Thyroid gland (tissue), 4 donors: ENCODE measurements around the gene OPTN. TPM values are rescaled to one million over a fixed set of nuclear protein-coding genes. Genes with fewer than 3 reads are reported as not detected.

Experiments used
- DNase-seq, 2 donors: peaks; one replicate each; pipeline ENCODE4 v3.0.0-alpha.2; 2019
- H3K27ac ChIP-seq, 3 donors: fragments of 200-600 bp; sonication (generic); 1 replicate in 2 of 3; 2 replicates in 1 of 3; pipeline ENCODE4 v1.5.1; 2016 to 2019; ENCODE audit warnings: mild to moderate bottlenecking in 1 of 3, moderate library complexity in 1 of 3
- H3K27me3 ChIP-seq: fragments of 200-600 bp; sonication (generic); one replicate; pipeline ENCODE4 v1.5.1; 2019
- H3K36me3 ChIP-seq, 2 donors: fragments of 200-600 bp; sonication (generic); one replicate each; pipeline ENCODE4 v1.5.1; 2016 to 2019
- H3K4me1 ChIP-seq, 2 donors: fragments of 200-600 bp; sonication (generic); one replicate each; pipeline ENCODE4 v1.5.1; 2017 to 2019
- H3K4me3 ChIP-seq, 3 donors: fragments of 200-600 bp; sonication (generic); replicated peaks in 1 of 3; 1 replicate in 2 of 3; 2 replicates in 1 of 3; pipeline ENCODE4 v1.5.1; 2016; ENCODE audit warnings: mild to moderate bottlenecking in 1 of 3
- H3K9me3 ChIP-seq: fragments of 200-600 bp; sonication (generic); one replicate; pipeline ENCODE4 v1.5.1; 2017
- POLR2A ChIP-seq, 2 donors: fragments of 450-650 bp; IDR thresholded peaks; one replicate each; pipeline ENCODE4 v1.6.1; 2017; ENCODE audit warnings: antibody characterized with exemption in 2 of 2, mild to moderate bottlenecking in 2 of 2, moderate library complexity in 1 of 2
- WGBS, 2 donors: methylation state at CpG; one replicate each; pipeline ENCODE4 v1.1.5; 2017; 5-methylcytosine and 5-hydroxymethylcytosine counted together
- intact Hi-C: fragments of 100-400 bp; cut with DNase I; formaldehyde crosslinking; loops from one replicate; pipeline ENCODE4 v1.15.1; 2023
- total RNA-seq, 4 donors: library from RNA; depleted of rRNA; stranded (reverse); fragments of >200 nt; gene quantifications; one replicate each; pipeline ENCODE4 v1.2.3, GENCODE V29; 2016
- TF ChIP-seq, protein P1 (sequence below), 6 experiments: fragments of 200-600 bp in 3 of 6; fragments of 450-650 bp in 3 of 6; sonication (generic) in 3 of 6; IDR thresholded peaks; one replicate each; pipeline ENCODE4 v1.5.1; 2016 to 2019; ENCODE audit warnings: antibody characterized with exemption in 6 of 6, mild to moderate bottlenecking in 2 of 6, inconsistent platforms in 1 of 6, moderate library complexity in 1 of 6

OPTN gene
- total RNA-seq, 4 donors from 2014 or later, result 19.9 to 39.5 (median 26.8) TPM

DNA sequence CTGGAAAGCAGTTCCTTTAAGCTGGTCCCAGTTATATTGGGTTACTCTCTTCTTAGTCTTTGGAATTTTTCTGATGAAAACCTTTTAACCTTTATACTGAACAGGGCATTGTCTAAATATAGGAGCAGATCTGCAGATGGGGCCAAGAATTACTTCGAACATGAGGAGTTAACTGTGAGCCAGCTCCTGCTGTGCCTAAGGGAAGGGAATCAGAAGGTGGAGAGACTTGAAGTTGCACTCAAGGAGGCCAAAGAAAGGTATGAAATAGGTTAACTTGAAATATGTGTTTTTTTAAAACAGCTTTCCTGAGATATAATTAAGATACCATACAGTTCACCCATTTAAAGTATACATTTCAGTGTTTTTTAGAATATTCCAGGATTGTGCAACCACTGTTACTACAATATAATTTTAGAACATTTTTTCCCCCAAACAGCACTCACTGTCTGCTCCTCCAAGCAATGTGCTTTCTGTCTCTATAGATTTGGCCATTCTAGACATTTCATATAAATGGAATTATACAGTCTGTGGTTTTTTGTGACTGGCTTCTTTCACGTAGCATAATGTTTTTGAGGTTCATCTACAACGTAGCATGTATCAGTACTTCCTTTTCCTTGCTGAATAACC is 18.9 kb downstream of the OPTN start:
- WGBS, 2 donors, result 82 to 84% methylated on average over 3 of the region's 3 CpGs
- no peak overlapping the region for H3K4me3 ChIP-seq
- no peaks in the 10 kb centered on the region for H3K4me1 ChIP-seq
- DNase-seq, result no peak
- no peaks in the 10 kb centered on the region for H3K9me3 ChIP-seq
- no peak overlapping the region for H3K27ac ChIP-seq
- TF ChIP-seq POLR2A (IDR thresholded peaks at IDR 0.05), result no peak
- TF ChIP-seq, protein P1, sequence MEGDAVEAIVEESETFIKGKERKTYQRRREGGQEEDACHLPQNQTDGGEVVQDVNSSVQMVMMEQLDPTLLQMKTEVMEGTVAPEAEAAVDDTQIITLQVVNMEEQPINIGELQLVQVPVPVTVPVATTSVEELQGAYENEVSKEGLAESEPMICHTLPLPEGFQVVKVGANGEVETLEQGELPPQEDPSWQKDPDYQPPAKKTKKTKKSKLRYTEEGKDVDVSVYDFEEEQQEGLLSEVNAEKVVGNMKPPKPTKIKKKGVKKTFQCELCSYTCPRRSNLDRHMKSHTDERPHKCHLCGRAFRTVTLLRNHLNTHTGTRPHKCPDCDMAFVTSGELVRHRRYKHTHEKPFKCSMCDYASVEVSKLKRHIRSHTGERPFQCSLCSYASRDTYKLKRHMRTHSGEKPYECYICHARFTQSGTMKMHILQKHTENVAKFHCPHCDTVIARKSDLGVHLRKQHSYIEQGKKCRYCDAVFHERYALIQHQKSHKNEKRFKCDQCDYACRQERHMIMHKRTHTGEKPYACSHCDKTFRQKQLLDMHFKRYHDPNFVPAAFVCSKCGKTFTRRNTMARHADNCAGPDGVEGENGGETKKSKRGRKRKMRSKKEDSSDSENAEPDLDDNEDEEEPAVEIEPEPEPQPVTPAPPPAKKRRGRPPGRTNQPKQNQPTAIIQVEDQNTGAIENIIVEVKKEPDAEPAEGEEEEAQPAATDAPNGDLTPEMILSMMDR (IDR thresholded peaks at IDR 0.05), result no peak
- intact Hi-C loops, result no loop called here
- peaks cover 30 to 34% of the 10 kb centered on the region in 2 donors for H3K36me3 ChIP-seq
- H3K27me3 ChIP-seq, result no peaks in the 10 kb centered on the region

DNA sequence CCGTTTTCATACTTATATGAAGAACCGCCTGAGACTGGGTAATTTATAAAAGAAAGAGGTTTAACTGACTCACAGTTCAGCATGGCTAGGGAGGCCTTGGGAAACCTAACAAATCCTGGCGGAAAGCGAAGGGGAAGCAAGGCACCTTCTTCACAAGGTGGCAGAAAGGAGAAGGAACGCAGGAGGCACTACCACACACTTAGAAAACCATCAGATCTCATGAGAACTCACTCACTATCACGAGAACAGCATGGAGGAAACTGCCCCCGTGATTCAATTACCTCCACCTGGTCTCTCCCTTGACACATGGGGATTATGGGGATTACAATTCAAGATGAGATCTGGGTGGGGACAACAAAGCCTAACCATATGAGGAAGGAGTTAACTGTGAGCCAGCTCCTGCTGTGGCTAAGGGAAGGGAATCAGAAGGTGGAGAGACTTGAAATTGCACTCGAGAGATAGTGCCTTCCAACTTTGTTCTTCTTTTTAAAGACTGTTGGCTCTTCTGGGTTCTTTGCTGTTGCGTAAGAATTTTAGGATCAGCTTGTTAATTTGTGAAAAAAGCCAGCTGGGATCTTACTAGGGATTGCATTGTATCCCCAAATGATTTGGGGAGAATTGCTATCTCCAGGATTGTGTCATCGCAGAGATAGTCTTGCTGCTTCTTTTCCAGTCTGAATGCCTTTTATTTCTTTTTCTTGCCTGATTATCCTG is 21.0 kb downstream of the OPTN start:
- 84 to 86% methylated on average over 10 of the region's 10 CpGs for WGBS, 2 donors
- H3K4me1 ChIP-seq, result no peaks in the 10 kb centered on the region
- H3K4me3 ChIP-seq, result no peak overlapping the region
- H3K27ac ChIP-seq, result no peak overlapping the region
- intact Hi-C loops, result no loop called here
- no peak for DNase-seq
- H3K36me3 ChIP-seq, result peaks cover 38 to 43% of the 10 kb centered on the region in 2 donors
- H3K9me3 ChIP-seq, result no peaks in the 10 kb centered on the region
- TF ChIP-seq, protein P1 (IDR thresholded peaks at IDR 0.05), result no peak
- no peak for TF ChIP-seq POLR2A (IDR thresholded peaks at IDR 0.05)
- H3K27me3 ChIP-seq, result no peaks in the 10 kb centered on the region

DNA sequence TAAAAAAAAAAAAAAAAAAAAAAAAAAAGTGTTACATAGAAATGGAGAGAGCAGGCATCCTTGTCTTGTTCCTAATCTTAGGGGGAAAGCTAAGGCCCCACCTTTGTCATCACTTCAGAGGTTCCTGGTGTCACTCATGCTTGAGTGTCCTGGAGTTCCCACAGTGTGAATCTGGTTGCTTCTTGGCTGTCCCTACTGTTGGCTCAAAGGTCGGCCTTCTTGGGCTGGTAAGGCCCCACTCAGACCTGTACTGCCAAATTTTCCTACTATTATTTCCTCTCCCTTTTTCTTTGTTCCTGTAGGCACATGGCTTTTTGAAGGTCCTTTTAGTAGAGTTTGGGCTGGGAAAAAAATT is 21.5 kb downstream of the OPTN start:
- H3K4me3 ChIP-seq, result no peak overlapping the region
- no peaks in the 10 kb centered on the region for H3K27me3 ChIP-seq
- H3K27ac ChIP-seq, result no peak overlapping the region
- WGBS, 2 donors, result 76 to 91% methylated on average over 1 of the region's 1 CpG
- no peaks in the 10 kb centered on the region for H3K4me1 ChIP-seq
- no peaks in the 10 kb centered on the region for H3K9me3 ChIP-seq
- intact Hi-C loops, result no loop called here
- peaks cover 33 to 38% of the 10 kb centered on the region in 2 donors for H3K36me3 ChIP-seq
- TF ChIP-seq, protein P1 (IDR thresholded peaks at IDR 0.05), result no peak
- TF ChIP-seq POLR2A (IDR thresholded peaks at IDR 0.05), result no peak
- no peak for DNase-seq

DNA sequence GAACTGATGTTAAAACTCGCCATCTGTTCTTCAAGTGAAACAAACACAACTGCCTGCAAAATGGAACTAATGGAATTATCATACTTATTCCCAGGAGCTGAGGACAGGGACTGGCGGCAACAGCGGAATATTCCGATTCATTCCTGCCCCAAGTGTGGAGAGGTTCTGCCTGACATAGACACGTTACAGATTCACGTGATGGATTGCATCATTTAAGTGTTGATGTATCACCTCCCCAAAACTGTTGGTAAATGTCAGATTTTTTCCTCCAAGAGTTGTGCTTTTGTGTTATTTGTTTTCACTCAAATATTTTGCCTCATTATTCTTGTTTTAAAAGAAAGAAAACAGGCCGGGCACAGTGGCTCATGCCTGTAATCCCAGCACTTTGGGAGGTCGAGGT is 36.7 kb downstream of the OPTN start:
- Histone ChIP-seq H3K27ac (no peak overlapping the region), H3K4me1 (no peaks in the 10 kb centered on the region), H3K9me3 (no peaks in the 10 kb centered on the region), H3K36me3 (peaks cover 49 to 51% of the 10 kb centered on the region in 2 donors), H3K4me3 (no peak overlapping the region), H3K27me3 (no peaks in the 10 kb centered on the region)
- 95 to 96% methylated on average over 8 of the region's 8 CpGs for WGBS, 2 donors
- intact Hi-C loops, result no loop called here
- DNase-seq, result no peak
- no peak for TF ChIP-seq POLR2A (IDR thresholded peaks at IDR 0.05)

DNA sequence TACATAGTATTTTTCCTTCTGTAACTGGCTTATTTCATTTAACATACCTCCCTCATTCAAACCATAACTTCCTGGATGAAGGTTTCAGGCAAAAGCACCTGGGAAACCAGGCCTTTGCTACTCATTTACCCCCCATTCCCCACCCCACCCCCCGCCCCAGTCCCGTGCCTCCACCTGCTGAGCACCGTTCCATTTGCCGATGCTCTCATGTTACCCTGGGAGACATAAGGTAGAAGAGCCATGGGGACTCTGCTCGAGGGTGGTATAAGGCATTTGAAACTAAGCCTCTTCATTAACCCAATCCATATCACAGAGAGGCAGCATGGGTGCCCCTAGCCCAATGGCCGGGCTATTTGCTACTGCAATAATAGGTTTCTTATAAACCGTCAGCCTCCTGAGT is 39.2 kb downstream of the OPTN start:
- 72 to 75% methylated on average over 7 of the region's 7 CpGs for WGBS, 2 donors
- peaks cover 26 to 28% of the 10 kb centered on the region in 2 donors for H3K36me3 ChIP-seq
- intact Hi-C loops, result no loop called here

More for the DNA sequence above, 39.2 kb downstream of the OPTN start:
- H3K4me3 ChIP-seq, result no peak overlapping the region
- no peak for TF ChIP-seq POLR2A (IDR thresholded peaks at IDR 0.05)
- TF ChIP-seq, protein P1 (IDR thresholded peaks at IDR 0.05), result no peak
- H3K4me1 ChIP-seq, result peaks cover 0 to 6% of the 10 kb centered on the region in 2 donors
- DNase-seq, result no peak
- no peaks in the 10 kb centered on the region for H3K9me3 ChIP-seq
- H3K27me3 ChIP-seq, result no peaks in the 10 kb centered on the region
- H3K27ac ChIP-seq, result no peak overlapping the region
